ENCODE data around the gene PRKCG.
"Not testable (repeated sequence)": the region's sequence is repeated elsewhere in the genome, so short reads cannot be mapped to it uniquely, and the experiment has no call there.

PRKCG gene

GRCh38 chr19:53881482-53882390 is at the start of gene PRKCG:
Gene PRKCG, plus strand, starts transcription at chr19:53882197. Its CDS starts 298 bp downstream, at chr19:53882495.
- DNase-seq = peak; percentile 43
- in situ Hi-C loops (cut with MboI; ENCODE audit: low pct_unique_long_range_greater_than_20kb, low sequenced_read_pairs) = no loop called here

- DNase-seq; in situ Hi-C loops (cut with MboI; ENCODE audit: low pct_unique_long_range_greater_than_20kb, low sequenced_read_pairs): not testable (repeated sequence)
Observed at GRCh38 chr19:53832861-53833260, 49.1 kb upstream of the PRKCG start.

GRCh38 chr19:53838446-53838845 is 43.6 kb upstream of the PRKCG start:
- DNase-seq; in situ Hi-C loops (cut with MboI; ENCODE audit: low pct_unique_long_range_greater_than_20kb, low sequenced_read_pairs): not testable (repeated sequence)

GRCh38 chr19:53840241-53840640 is 41.8 kb upstream of the PRKCG start:
- DNase-seq; in situ Hi-C loops (cut with MboI; ENCODE audit: low pct_unique_long_range_greater_than_20kb, low sequenced_read_pairs): not testable (repeated sequence)

- DNase-seq; in situ Hi-C loops (cut with MboI; ENCODE audit: low pct_unique_long_range_greater_than_20kb, low sequenced_read_pairs): not testable (repeated sequence)
Observed at GRCh38 chr19:53840914-53841313, 41.1 kb upstream of the PRKCG start.

- DNase-seq = no peak
- in situ Hi-C loops (cut with MboI; ENCODE audit: low pct_unique_long_range_greater_than_20kb, low sequenced_read_pairs) = no loop called here
Observed at GRCh38 chr19:53844849-53845246, 37.1 kb upstream of the PRKCG start.

- no peak for DNase-seq
- in situ Hi-C loops (cut with MboI; ENCODE audit: low pct_unique_long_range_greater_than_20kb, low sequenced_read_pairs) = no loop called here
Observed at GRCh38 chr19:53847555-53847954, 34.4 kb upstream of the PRKCG start.

- in situ Hi-C loops (cut with MboI; ENCODE audit: low pct_unique_long_range_greater_than_20kb, low sequenced_read_pairs) = no loop called here
- DNase-seq = peak; percentile 90
Observed at GRCh38 chr19:53849237-53849676, 32.7 kb upstream of the PRKCG start.

GRCh38 chr19:53853707-53854106 is 28.3 kb upstream of the PRKCG start:
- in situ Hi-C loops (cut with MboI; ENCODE audit: low pct_unique_long_range_greater_than_20kb, low sequenced_read_pairs) = no loop called here
- DNase-seq = no peak

- in situ Hi-C loops (cut with MboI; ENCODE audit: low pct_unique_long_range_greater_than_20kb, low sequenced_read_pairs) = no loop called here
- DNase-seq = no peak
Observed at GRCh38 chr19:53864308-53864836, 17.6 kb upstream of the PRKCG start.

GRCh38 chr19:53865523-53865917 is 16.5 kb upstream of the PRKCG start:
- in situ Hi-C loops (cut with MboI; ENCODE audit: low pct_unique_long_range_greater_than_20kb, low sequenced_read_pairs) = no loop called here
- no peak for DNase-seq

GRCh38 chr19:53865918-53866864 is 15.8 kb upstream of the PRKCG start:
- DNase-seq = no peak
- in situ Hi-C loops (cut with MboI; ENCODE audit: low pct_unique_long_range_greater_than_20kb, low sequenced_read_pairs) = no loop called here

- in situ Hi-C loops (cut with MboI; ENCODE audit: low pct_unique_long_range_greater_than_20kb, low sequenced_read_pairs) = no loop called here
- no peak for DNase-seq
Observed at GRCh38 chr19:53866865-53867224, 15.2 kb upstream of the PRKCG start.

GRCh38 chr19:53867225-53868090 is 14.5 kb upstream of the PRKCG start, which contains the start of gene MYADM:
Gene MYADM, plus strand, starts transcription at chr19:53867883. Its CDS starts 5,647 bp downstream, at chr19:53873530.
- DNase-seq = peak; percentile 99
- in situ Hi-C loops (cut with MboI; ENCODE audit: low pct_unique_long_range_greater_than_20kb, low sequenced_read_pairs) = no loop called here

- in situ Hi-C loops (cut with MboI; ENCODE audit: low pct_unique_long_range_greater_than_20kb, low sequenced_read_pairs) = no loop called here
- DNase-seq = no peak
Observed at GRCh38 chr19:53868091-53868891, 13.7 kb upstream of the PRKCG start.

- DNase-seq = peak; percentile 87
- in situ Hi-C loops (cut with MboI; ENCODE audit: low pct_unique_long_range_greater_than_20kb, low sequenced_read_pairs) = no loop called here
Observed at GRCh38 chr19:53868892-53869804, 12.8 kb upstream of the PRKCG start.

All from KBM-7 (cell line).